Activated naive CD8-positive, alpha-beta T cell treated with anti-CD3 and anti-CD28 coated beads, Interleukin-2, amount 50 U/mL, for 24 hours (primary cell): ENCODE results near the gene YRDC.

Source experiments
- ATAC-seq: fragments of 150-1000 bp; cut with Tn5 transposase; one replicate; pipeline ENCODE4 v1.10.0; 2021
- DNase-seq: peaks from one replicate; pipeline ENCODE4 v3.0.0; 2021
- H3K27ac Mint-ChIP-seq: one replicate; pipeline ENCODE4 v1.8.0; 2021; ENCODE audit warnings: mild to moderate bottlenecking, mixed read lengths
- H3K27me3 Mint-ChIP-seq: one replicate; pipeline ENCODE4 v1.8.0; 2021; ENCODE audit warnings: mixed read lengths
- H3K36me3 Mint-ChIP-seq: one replicate; pipeline ENCODE4 v1.8.0; 2021; ENCODE audit warnings: low read depth, mixed read lengths
- H3K4me1 Mint-ChIP-seq: one replicate; pipeline ENCODE4 v1.8.0; 2021; ENCODE audit warnings: mixed read lengths
- H3K4me3 Mint-ChIP-seq: one replicate; pipeline ENCODE4 v1.8.0; 2021; ENCODE audit warnings: mild to moderate bottlenecking, moderate library complexity, mixed read lengths
- H3K9me3 Mint-ChIP-seq: one replicate; pipeline ENCODE4 v1.8.0; 2021; ENCODE audit warnings: mixed read lengths

Gene YRDC

GRCh38 chr1:37836788-37837187, 28.8 kb upstream of the YRDC start:
- Mint-ChIP-seq H3K4me3 (no peak overlapping the region), H3K27ac (no peak overlapping the region), H3K27me3 (no peaks in the 10 kb centered on the region), H3K9me3 (no peaks in the 10 kb centered on the region), H3K36me3 (peaks cover 48% of the 10 kb centered on the region), H3K4me1 (no peaks in the 10 kb centered on the region)
- DNase-seq (no peak), ATAC-seq (no peak)

GRCh38 chr1:37831809-37832208, 23.8 kb upstream of the YRDC start:
- H3K27me3 Mint-ChIP-seq, result no peaks in the 10 kb centered on the region
- H3K4me1 Mint-ChIP-seq, result peaks cover under 1% of the 10 kb centered on the region
- no peaks in the 10 kb centered on the region for H3K9me3 Mint-ChIP-seq
- H3K27ac Mint-ChIP-seq, result no peak overlapping the region
- ATAC-seq, result no peak
- no peak for DNase-seq
- no peak overlapping the region for H3K4me3 Mint-ChIP-seq
- peaks cover 49% of the 10 kb centered on the region for H3K36me3 Mint-ChIP-seq

GRCh38 chr1:37831109-37831508, 23.1 kb upstream of the YRDC start:
- peaks cover 5% of the 10 kb centered on the region for H3K4me1 Mint-ChIP-seq
- ATAC-seq (no peak), DNase-seq (no peak)
- H3K27ac Mint-ChIP-seq, result no peak overlapping the region
- H3K27me3 Mint-ChIP-seq, result no peaks in the 10 kb centered on the region
- no peak overlapping the region for H3K4me3 Mint-ChIP-seq
- H3K9me3 Mint-ChIP-seq, result no peaks in the 10 kb centered on the region
- peaks cover 47% of the 10 kb centered on the region for H3K36me3 Mint-ChIP-seq

GRCh38 chr1:37828410-37829074, 20.5 kb upstream of the YRDC start:
- no peaks in the 10 kb centered on the region for H3K27me3 Mint-ChIP-seq

GRCh38 chr1:37825506-37825905, 17.5 kb upstream of the YRDC start:
- Mint-ChIP-seq H3K4me1 (peaks cover 27% of the 10 kb centered on the region), H3K36me3 (peaks cover 45% of the 10 kb centered on the region), H3K27ac (peak overlapping the region; percentile 82), H3K9me3 (no peaks in the 10 kb centered on the region), H3K27me3 (no peaks in the 10 kb centered on the region), H3K4me3 (no peak overlapping the region)
- ATAC-seq, result no peak
- no peak for DNase-seq

More at GRCh38 chr1:37828410-37829074, 20.5 kb upstream of the YRDC start:
- no peak overlapping the region for H3K27ac Mint-ChIP-seq
- peaks cover 45% of the 10 kb centered on the region for H3K36me3 Mint-ChIP-seq
- no peak overlapping the region for H3K4me3 Mint-ChIP-seq
- H3K9me3 Mint-ChIP-seq, result no peaks in the 10 kb centered on the region
- H3K4me1 Mint-ChIP-seq, result peaks cover 21% of the 10 kb centered on the region
- ATAC-seq (no peak), DNase-seq (no peak)

GRCh38 chr1:37824001-37824400, 16.0 kb upstream of the YRDC start:
- Mint-ChIP-seq H3K4me3 (no peak overlapping the region), H3K4me1 (peaks cover 27% of the 10 kb centered on the region), H3K9me3 (no peaks in the 10 kb centered on the region), H3K27me3 (no peaks in the 10 kb centered on the region), H3K27ac (no peak overlapping the region), H3K36me3 (peaks cover 47% of the 10 kb centered on the region)
- DNase-seq (no peak), ATAC-seq (no peak)

- H3K4me3 Mint-ChIP-seq, result no peak overlapping the region
- no peak for DNase-seq
- no peaks in the 10 kb centered on the region for H3K9me3 Mint-ChIP-seq
- peaks cover 45% of the 10 kb centered on the region for H3K36me3 Mint-ChIP-seq
- H3K4me1 Mint-ChIP-seq, result peaks cover 27% of the 10 kb centered on the region
- peak overlapping the region; percentile 78 for H3K27ac Mint-ChIP-seq
- peak; percentile 57 for ATAC-seq
- no peaks in the 10 kb centered on the region for H3K27me3 Mint-ChIP-seq
Observed at GRCh38 chr1:37822906-37823815, 15.2 kb upstream of the YRDC start.

- no peaks in the 10 kb centered on the region for H3K27me3 Mint-ChIP-seq
- H3K36me3 Mint-ChIP-seq, result peaks cover 40% of the 10 kb centered on the region
- H3K4me3 Mint-ChIP-seq, result no peak overlapping the region
- H3K9me3 Mint-ChIP-seq, result no peaks in the 10 kb centered on the region
- no peak for ATAC-seq
- DNase-seq, result no peak
- H3K4me1 Mint-ChIP-seq, result peaks cover 23% of the 10 kb centered on the region
- no peak overlapping the region for H3K27ac Mint-ChIP-seq
Observed at GRCh38 chr1:37821481-37821880, 13.5 kb upstream of the YRDC start.

GRCh38 chr1:37817481-37817880, 9.5 kb upstream of the YRDC start:
- H3K4me3 Mint-ChIP-seq, result no peak overlapping the region
- ATAC-seq (no peak), DNase-seq (no peak)
- H3K36me3 Mint-ChIP-seq, result peaks cover 26% of the 10 kb centered on the region
- no peaks in the 10 kb centered on the region for H3K9me3 Mint-ChIP-seq
- H3K27me3 Mint-ChIP-seq, result no peaks in the 10 kb centered on the region
- H3K27ac Mint-ChIP-seq, result no peak overlapping the region
- H3K4me1 Mint-ChIP-seq, result peaks cover 3% of the 10 kb centered on the region

GRCh38 chr1:37814252-37814651, 6.2 kb upstream of the YRDC start:
- no peak overlapping the region for H3K27ac Mint-ChIP-seq
- DNase-seq (no peak), ATAC-seq (no peak)
- H3K36me3 Mint-ChIP-seq, result peaks cover 9% of the 10 kb centered on the region
- H3K4me1 Mint-ChIP-seq, result peaks cover 17% of the 10 kb centered on the region
- H3K4me3 Mint-ChIP-seq, result no peak overlapping the region
- no peaks in the 10 kb centered on the region for H3K27me3 Mint-ChIP-seq
- no peaks in the 10 kb centered on the region for H3K9me3 Mint-ChIP-seq

GRCh38 chr1:37813529-37814145, 5.6 kb upstream of the YRDC start:
- ATAC-seq, result no peak
- no peak for DNase-seq
- Mint-ChIP-seq H3K9me3 (no peaks in the 10 kb centered on the region), H3K27me3 (no peaks in the 10 kb centered on the region), H3K4me3 (no peak overlapping the region), H3K4me1 (peaks cover 23% of the 10 kb centered on the region), H3K36me3 (peaks cover 7% of the 10 kb centered on the region), H3K27ac (no peak overlapping the region)

GRCh38 chr1:37811027-37811655, 3.1 kb upstream of the YRDC start:
- Mint-ChIP-seq H3K9me3 (no peaks in the 10 kb centered on the region), H3K4me3 (no peak overlapping the region), H3K27me3 (no peaks in the 10 kb centered on the region), H3K27ac (no peak overlapping the region), H3K36me3 (peaks cover 23% of the 10 kb centered on the region), H3K4me1 (peaks cover 36% of the 10 kb centered on the region)
- peak; percentile 75 for DNase-seq
- ATAC-seq, result peak; percentile 29

GRCh38 chr1:37809942-37810341, 1.9 kb upstream of the YRDC start:
- Mint-ChIP-seq H3K9me3 (no peaks in the 10 kb centered on the region), H3K36me3 (peaks cover 32% of the 10 kb centered on the region), H3K4me1 (peaks cover 46% of the 10 kb centered on the region), H3K27me3 (no peaks in the 10 kb centered on the region), H3K27ac (no peak overlapping the region), H3K4me3 (no peak overlapping the region)
- DNase-seq (no peak), ATAC-seq (no peak)
